Gastrocnemius medialis (tissue), 4 donors: ENCODE measurements around the gene COL6A3. TPM values are rescaled to one million over a fixed set of nuclear protein-coding genes. Genes with fewer than 3 reads are reported as not detected.
A peak's percentile ranks its signal among the peaks of the same experiment; 100 is the strongest.

Source experiments
- ATAC-seq, 2 donors: fragments of 150-250 bp; one replicate each; pipeline ENCODE4 v1.9.1; 2016
- DNase-seq, 2 donors: peaks; one replicate each; pipeline ENCODE4 v3.0.0-alpha.2; 2019
- H3K27ac ChIP-seq, 4 donors: fragments of 200-600 bp; sonication (generic); 1 replicate in 1 of 4; 2 replicates in 3 of 4; pipeline ENCODE4 v1.5.1; 2016 to 2018; ENCODE audit warnings: mild to moderate bottlenecking in 2 of 4, moderate library complexity in 1 of 4
- H3K27me3 ChIP-seq, 3 donors: fragments of 200-600 bp; sonication (generic) in 2 of 3; 1 replicate in 1 of 3; 2 replicates in 2 of 3; pipeline versions ENCODE4 v1.5.1 to v1.6.0; 2016 to 2019; ENCODE audit warnings: mild to moderate bottlenecking in 1 of 3, moderate library complexity in 1 of 3
- H3K36me3 ChIP-seq, 2 donors: fragments of 200-600 bp; sonication (generic) in 1 of 2; one replicate each; pipeline ENCODE4 v1.5.1; 2017 to 2018
- H3K4me1 ChIP-seq, 2 donors: fragments of 200-600 bp; sonication (generic) in 1 of 2; one replicate each; pipeline ENCODE4 v1.5.1; 2016 to 2017; ENCODE audit warnings: mild to moderate bottlenecking in 2 of 2
- H3K4me3 ChIP-seq, 4 donors: fragments of 200-600 bp; sonication (generic) in 3 of 4; 1 replicate in 1 of 4; 2 replicates in 3 of 4; pipeline ENCODE4 v1.5.1; 2016 to 2019; ENCODE audit warnings: mild to moderate bottlenecking in 2 of 4
- H3K9me3 ChIP-seq, 3 donors: fragments of 200-600 bp; sonication (generic) in 2 of 3; 1 replicate in 1 of 3; 2 replicates in 2 of 3; pipeline ENCODE4 v1.5.1; 2016 to 2019
- CTCF ChIP-seq, 5 experiments: fragments of 450-650 bp in 3 of 5; fragments of 200-600 bp in 2 of 5; sonication (generic) in 2 of 5; IDR thresholded peaks in 4 of 5; conservative IDR thresholded peaks in 1 of 5; 1 replicate in 4 of 5; 2 replicates in 1 of 5; pipeline ENCODE4 v1.5.1; 2016 to 2019; ENCODE audit warnings: antibody characterized with exemption in 5 of 5, mild to moderate bottlenecking in 3 of 5, moderate library complexity in 3 of 5
- POLR2A ChIP-seq, 2 donors: fragments of 450-650 bp; IDR thresholded peaks; one replicate each; pipeline ENCODE4 v1.6.1; 2017; ENCODE audit warnings: antibody characterized with exemption in 2 of 2, mild to moderate bottlenecking in 2 of 2, moderate library complexity in 2 of 2
- in situ Hi-C, 4 donors: fragments of 200-750 bp; cut with MboI; loops; one replicate each; pipeline versions ENCODE4 v1.15.0 to v1.8.0; 2017; ENCODE audit warnings: low sequenced_read_pairs in 4 of 4
- intact Hi-C: fragments of 100-400 bp; cut with DNase I; formaldehyde crosslinking; loops from one replicate; pipeline ENCODE4 v1.15.1; 2023; ENCODE audit warnings: low total_unique reads
- total RNA-seq, 4 donors: library from RNA; depleted of rRNA; stranded (reverse); fragments of >200 nt; gene quantifications; one replicate each; pipeline versions ENCODE4 v1.1.0 to v1.2.3, GENCODE V29; 2016

Gene COL6A3
- total RNA-seq, 4 donors from 2014 or later: 45.3 to 150 (median 108) TPM

DNA sequence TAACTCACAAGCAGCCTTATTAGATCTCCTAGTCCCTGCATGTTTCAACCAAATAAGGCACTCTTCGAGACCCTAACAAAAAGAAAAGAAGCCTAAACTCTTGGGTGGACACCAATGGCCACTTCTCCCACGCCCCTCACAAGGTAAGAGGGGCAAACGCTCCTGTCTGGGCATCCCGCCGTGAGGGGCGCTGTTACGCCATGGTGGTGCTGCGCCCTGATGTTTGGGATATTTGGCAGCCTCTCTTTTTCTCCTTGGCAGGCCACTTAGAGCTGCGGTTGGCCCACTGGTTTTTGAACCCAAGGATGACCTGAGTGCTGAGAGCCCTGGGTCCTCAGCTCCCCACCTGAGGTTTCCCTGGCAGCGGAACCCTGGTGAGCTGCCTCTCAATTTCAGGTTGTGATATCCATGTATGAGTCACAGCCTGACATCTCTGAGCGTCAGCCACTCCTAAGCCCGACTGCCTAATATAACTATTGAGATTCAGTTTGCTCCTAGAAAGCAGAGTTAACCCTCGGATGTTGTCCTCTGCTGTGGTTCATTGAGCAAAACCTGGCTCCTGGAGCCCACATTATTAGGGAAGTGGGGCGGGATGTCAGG is 103.3 kb downstream of the COL6A3 start:
- H3K9me3 ChIP-seq: no peaks in the 10 kb centered on the region
- in situ Hi-C loops (no loop called here), intact Hi-C loops (no loop called here)
- H3K36me3 ChIP-seq: no peaks in the 10 kb centered on the region
- peak overlapping the region in 2 of 4 donors; percentile 8 to 47 for H3K27ac ChIP-seq
- TF ChIP-seq CTCF (IDR thresholded peaks at IDR 0.05 in 4 of 5, conservative IDR thresholded peaks at IDR 0.05 in 1 of 5) (no peak), POLR2A (IDR thresholded peaks at IDR 0.05) (no peak)
- peaks cover 16 to 18% of the 10 kb centered on the region in 2 donors for H3K4me1 ChIP-seq
- ATAC-seq: peak; percentile 36 to 52
- no peak overlapping the region for H3K4me3 ChIP-seq
- DNase-seq: peak in 1 of 2 donors; percentile 41
- H3K27me3 ChIP-seq: no peaks in the 10 kb centered on the region

GRCh38 chr2:237309416-237309815 is 104.5 kb downstream of the COL6A3 start:
- Histone ChIP-seq H3K9me3 (no peaks in the 10 kb centered on the region), H3K4me1 (peaks cover 5 to 12% of the 10 kb centered on the region in 2 donors), H3K4me3 (no peak overlapping the region), H3K27me3 (no peaks in the 10 kb centered on the region), H3K27ac (peak overlapping the region; percentile 27 to 72 (median 60)), H3K36me3 (no peaks in the 10 kb centered on the region)
- in situ Hi-C loops: no loop called here
- intact Hi-C loops: no loop called here
- no peak for TF ChIP-seq CTCF (IDR thresholded peaks at IDR 0.05 in 4 of 5, conservative IDR thresholded peaks at IDR 0.05 in 1 of 5)
- no peak for TF ChIP-seq POLR2A (IDR thresholded peaks at IDR 0.05)
- ATAC-seq (peak; percentile 42 to 64), DNase-seq (no peak)

- DNase-seq (peak in 1 of 2 donors; percentile 43), ATAC-seq (peak; percentile 32 to 62)
- H3K27ac ChIP-seq: peak overlapping the region; percentile 27 to 72 (median 60)
- intact Hi-C loops (no loop called here), in situ Hi-C loops (no loop called here)
- no peaks in the 10 kb centered on the region for H3K27me3 ChIP-seq
- peaks cover 5 to 12% of the 10 kb centered on the region in 2 donors for H3K4me1 ChIP-seq
- TF ChIP-seq POLR2A (IDR thresholded peaks at IDR 0.05) (no peak), CTCF (IDR thresholded peaks at IDR 0.05 in 4 of 5, conservative IDR thresholded peaks at IDR 0.05 in 1 of 5) (no peak)
- H3K4me3 ChIP-seq: no peak overlapping the region
- no peaks in the 10 kb centered on the region for H3K9me3 ChIP-seq
- H3K36me3 ChIP-seq: no peaks in the 10 kb centered on the region
Measured at GRCh38 chr2:237309011-237309410, 105.0 kb downstream of the COL6A3 start.

- DNase-seq: no peak
- Histone ChIP-seq H3K4me3 (no peak overlapping the region), H3K27ac (peak overlapping the region in 2 of 4 donors; percentile 66 to 72), H3K27me3 (no peaks in the 10 kb centered on the region), H3K36me3 (no peaks in the 10 kb centered on the region), H3K9me3 (no peaks in the 10 kb centered on the region), H3K4me1 (peaks cover 5 to 12% of the 10 kb centered on the region in 2 donors)
- intact Hi-C loops (no loop called here), in situ Hi-C loops (no loop called here)
- no peak for TF ChIP-seq CTCF (IDR thresholded peaks at IDR 0.05 in 4 of 5, conservative IDR thresholded peaks at IDR 0.05 in 1 of 5)
- no peak for TF ChIP-seq POLR2A (IDR thresholded peaks at IDR 0.05)
- ATAC-seq: no peak
Measured at GRCh38 chr2:237307474-237307873, 106.5 kb downstream of the COL6A3 start.

DNA sequence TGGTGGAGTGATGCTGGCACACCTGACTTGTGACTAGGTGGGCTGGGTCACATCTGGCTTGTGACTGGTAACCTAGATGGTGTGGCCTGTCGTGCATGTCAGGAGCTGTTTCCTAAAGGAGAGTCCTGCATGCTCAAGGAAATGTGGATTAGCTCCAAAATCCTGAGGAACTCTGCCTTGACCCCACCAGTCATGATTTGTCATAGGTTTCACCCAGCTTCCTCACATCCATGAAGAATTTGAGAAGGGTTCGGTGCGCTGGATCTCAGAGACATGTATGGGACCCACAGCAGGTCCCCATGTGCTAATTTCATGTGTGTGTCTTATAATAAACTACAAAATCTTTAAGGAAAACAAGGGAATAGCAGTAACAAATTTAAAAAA is 107.2 kb downstream of the COL6A3 start:
- Histone ChIP-seq H3K4me3 (no peak overlapping the region), H3K9me3 (no peaks in the 10 kb centered on the region), H3K4me1 (peaks cover 5 to 12% of the 10 kb centered on the region in 2 donors), H3K27me3 (no peaks in the 10 kb centered on the region), H3K27ac (peak overlapping the region in 2 of 4 donors; percentile 47 to 72), H3K36me3 (no peaks in the 10 kb centered on the region)
- in situ Hi-C loops: no loop called here
- TF ChIP-seq CTCF (IDR thresholded peaks at IDR 0.05 in 4 of 5, conservative IDR thresholded peaks at IDR 0.05 in 1 of 5): no peak
- TF ChIP-seq POLR2A (IDR thresholded peaks at IDR 0.05): no peak
- no peak for DNase-seq
- intact Hi-C loops: no loop called here
- no peak for ATAC-seq
